Loucy (cell line): ENCODE measurements around the gene GPX1.

Source experiments
- CTCF ChIP-seq: fragments of 200-600 bp; sonication (generic); conservative IDR thresholded peaks from 2 replicates; pipeline ENCODE4 v1.5.1; 2014; ENCODE audit warnings: mild to moderate bottlenecking, antibody characterized with exemption, low read length
- EZH2phosphoT487 ChIP-seq: fragments of 200-600 bp; IDR thresholded peaks from 2 replicates; pipeline ENCODE4 v1.6.1; 2018; ENCODE audit warnings: antibody characterized with exemption, mild to moderate bottlenecking, moderate library complexity, borderline replicate concordance

- TF ChIP-seq CTCF (no peak), EZH2phosphoT487 (no peak)
Observed at GRCh38 chr3:49371946-49372345, 13.8 kb upstream of the GPX1 start.
